Fibroblast of peridontal ligament (primary cell): ENCODE data around the gene CLEC7A.

Source experiments
- DNase-seq: peaks from one replicate; pipeline ENCODE4 v3.0.0-alpha.2; 2010; ENCODE audit errors: extremely low read depth

Gene CLEC7A

DNA sequence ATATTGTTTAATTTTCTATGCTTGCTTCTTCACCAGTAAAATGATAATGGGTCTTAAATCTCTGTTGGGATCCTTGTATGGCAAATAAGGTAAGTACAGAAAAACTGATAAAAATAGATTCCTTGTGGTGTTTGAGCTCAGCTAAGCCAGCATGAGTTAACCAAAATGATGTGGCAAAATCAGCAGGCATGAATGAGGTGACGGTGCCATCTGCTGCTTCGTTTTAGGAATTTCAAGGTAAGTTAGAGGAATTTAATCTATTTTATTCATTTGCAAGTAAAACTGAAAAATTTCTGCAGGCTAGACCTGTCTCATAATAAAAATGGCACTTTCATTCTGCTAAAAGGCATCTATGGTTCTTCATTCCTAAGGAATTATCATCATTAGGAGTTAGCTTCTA, 10.0 kb upstream of the CLEC7A start:
- peak; percentile 51 for DNase-seq

DNA sequence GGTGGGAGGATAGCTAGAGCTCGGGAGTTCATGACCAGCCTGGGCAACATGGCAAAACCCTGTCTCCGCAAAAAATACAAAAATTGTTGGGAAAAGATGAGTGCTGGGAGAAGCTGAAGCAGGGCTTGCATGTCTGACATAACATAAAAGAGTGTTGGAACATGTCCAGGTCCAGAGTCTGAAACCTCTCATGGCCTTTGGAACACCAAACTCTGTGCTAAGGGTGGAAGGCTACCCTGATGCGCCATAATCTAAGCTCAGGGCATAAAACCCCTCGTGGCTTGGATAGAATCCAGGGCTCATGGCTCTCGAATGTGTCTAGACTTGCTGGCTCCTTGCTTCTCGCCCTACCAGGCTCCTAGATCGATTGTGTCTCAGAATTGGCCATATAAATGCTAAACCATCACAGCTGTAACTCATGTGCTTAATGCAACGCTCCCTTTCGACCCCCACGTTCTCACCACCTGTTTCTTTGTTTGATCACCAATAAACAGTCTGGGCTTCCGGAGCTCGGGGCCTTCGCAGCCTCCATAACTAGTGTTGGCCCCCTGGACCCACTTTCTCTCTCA, 6.7 kb upstream of the CLEC7A start:
- no peak for DNase-seq

DNA sequence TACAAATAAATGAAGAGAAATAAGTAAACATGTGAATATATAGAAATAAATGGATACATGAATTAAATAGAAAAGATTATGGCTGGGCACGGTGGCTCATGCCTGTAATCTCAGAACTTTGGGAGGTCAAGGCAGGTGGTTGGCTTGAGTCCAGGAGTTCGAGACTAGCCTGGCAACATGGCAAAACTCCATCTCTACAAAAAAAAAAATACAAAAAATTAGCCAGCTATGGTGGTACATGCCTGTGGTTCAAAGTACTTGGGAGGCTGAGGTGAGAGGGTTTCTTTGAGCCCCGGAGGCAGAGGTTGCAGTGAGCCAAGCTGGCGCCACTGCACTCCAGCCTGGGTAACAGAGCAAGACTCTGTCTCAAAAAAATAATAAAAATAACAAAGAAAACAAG, 5.1 kb upstream of the CLEC7A start:
- no peak for DNase-seq

DNA sequence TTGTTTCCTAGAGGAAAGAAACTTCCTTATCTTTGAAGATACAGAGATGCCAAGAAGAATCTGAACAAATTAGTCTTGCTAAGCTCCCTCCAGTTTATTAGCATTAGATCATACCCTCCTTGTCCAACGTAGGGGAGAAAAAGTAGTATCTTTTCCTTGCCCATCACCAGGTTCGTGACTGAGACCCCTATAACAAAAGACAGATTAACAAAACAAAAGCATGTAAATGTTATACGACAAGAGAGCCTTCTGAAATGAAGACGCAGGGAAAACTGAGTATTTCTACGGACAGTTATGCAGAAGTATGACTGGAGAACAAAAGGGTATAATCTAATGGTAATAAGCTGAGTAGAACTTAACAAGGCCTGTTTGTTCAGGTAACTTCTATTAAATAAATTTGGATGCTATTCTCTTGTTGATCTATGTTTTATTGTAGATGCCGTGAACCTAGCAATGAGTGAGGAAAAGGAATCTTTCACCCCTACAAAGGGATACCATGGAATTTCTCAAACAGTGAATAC, 2.9 kb upstream of the CLEC7A start:
- DNase-seq: no peak

DNA sequence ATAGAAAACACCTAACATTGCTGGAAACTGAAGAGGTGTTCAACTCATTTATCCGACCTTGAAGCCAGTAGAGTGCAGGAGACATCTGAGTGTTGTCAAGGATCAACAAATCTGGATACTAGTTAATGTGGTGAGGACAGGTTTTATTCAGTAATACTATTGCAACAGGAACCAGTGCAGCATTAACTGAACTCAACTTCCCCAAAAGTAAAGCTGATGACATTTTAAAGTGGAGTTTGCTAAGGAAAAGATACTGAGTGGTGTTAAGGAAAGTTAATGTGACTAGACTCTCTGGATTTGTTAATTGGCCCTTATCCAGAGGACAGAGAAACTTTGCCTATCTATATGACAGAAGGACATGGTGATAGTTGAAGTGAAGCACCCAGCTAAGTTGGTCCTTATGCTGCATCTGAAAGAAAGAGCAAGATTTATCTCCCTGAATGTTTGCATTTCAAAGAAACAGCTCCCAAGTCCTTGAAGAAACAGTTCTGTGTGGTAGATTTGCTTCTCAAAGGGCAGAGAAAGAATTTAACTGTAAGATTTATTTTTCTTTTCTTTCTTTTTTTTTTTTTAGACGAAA, 1.2 kb upstream of the CLEC7A start:
- DNase-seq: no peak

DNA sequence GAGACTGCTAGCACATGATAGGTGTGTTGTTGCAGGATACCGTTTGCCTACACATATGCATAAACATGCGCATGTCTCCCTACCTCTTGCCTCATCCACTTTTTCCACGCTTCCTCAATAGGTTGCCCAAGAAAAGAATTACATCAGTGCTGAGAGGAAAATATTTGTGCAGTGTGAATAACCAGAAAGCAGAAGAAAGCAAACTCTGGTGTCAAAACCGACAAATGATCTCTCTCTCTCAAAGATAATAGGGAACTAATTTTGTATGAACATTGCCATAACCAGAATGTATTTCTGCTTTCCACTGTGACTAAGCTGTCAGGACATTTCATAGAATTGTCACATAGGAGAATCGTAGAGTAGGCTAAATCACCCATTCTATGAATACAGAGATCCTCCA, 1.3 kb downstream of the CLEC7A start:
- DNase-seq: no peak

DNA sequence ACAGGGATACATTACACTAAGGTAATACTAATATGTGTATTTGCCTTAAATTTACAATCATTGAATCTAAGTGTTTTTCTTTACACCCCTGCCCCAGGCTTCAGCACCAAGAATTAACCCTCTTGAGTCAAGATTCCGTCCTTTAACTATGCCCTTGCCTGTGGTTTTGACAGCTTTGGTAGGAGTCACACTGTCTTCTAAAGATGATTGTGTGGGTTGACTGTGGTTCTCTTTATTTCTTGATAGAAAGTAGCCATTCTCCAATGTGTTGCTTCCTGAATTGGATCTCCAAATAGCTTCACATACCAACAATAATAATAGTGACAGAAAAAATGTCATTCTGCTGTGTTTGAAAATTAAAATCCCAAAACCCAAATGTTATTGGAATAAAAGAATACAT, 3.6 kb downstream of the CLEC7A start:
- no peak for DNase-seq

DNA sequence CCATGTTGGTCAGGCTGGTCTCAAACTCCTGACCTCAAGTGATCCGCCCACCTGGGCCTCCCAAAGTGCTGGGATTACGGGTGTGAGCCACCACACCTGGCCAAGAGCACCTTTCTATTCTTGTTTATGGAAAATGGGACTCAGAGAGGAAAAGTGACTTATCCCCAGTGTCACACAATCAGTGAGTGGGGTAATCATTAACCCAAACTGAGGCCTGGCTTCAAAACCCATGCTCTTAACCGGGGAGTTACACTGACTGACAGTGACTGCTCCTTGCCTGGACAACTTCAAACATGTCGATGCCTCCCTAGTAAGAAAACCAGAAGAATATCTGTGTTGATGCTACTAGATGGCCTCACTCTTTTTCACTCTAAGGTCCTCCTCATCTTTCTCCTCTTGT, 7.3 kb downstream of the CLEC7A start:
- DNase-seq: no peak

DNA sequence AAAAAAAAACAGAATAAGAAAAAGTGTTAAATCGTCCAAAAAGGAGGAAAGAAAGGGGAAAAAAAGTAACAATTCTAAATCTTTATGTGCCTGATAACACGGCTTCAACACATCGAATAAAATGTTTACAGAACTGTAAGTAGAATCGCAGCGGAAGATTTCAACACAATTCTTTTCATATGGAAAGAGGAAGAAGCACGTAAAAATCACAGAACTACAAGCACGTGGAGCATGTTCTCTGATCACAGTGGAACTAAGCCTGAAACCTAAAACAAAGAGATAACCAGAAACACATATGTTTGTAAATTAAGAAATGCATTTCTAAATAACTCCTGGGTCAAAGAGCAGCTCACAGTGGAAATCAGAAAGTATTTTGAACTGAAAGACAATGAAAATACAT, 8.7 kb downstream of the CLEC7A start:
- no peak for DNase-seq

DNA sequence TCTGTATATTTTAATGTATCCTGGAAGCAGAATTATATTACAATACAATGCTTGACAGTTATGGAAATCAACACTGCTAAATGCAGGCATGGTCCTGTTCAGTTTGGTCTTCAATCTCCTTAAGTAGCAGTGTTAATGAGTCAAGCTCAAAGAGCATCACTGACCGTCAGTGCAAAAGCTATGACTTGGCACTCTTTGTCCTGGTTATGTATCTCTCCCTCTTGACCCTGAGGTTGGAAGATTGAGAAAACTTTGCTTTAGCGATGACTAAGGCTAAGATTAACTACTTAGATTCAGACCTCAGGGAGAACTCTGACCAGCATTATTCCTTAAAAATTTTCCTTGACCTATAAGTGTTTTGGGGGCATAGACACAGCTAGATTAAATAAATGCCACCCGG, 10.9 kb downstream of the CLEC7A start:
- no peak for DNase-seq

DNA sequence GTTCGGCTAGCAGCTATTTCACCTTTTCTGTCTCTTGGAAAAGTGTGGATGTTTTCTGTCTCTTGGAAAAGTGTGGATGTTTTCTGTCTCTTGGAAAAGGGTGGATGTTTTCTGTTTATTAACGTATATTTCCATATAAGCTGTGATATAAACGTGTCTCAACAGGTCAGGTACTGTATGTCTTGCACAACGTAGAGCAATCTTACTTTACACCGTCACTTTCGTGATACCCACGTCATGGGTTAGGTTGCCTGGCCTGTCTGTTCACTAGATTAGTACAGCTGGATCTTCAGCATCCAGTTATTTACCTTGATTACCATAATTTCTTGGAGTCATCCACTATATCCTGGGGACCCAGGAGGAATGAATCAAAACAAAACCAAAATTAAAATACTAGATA, 14.1 kb downstream of the CLEC7A start:
- no peak for DNase-seq

DNA sequence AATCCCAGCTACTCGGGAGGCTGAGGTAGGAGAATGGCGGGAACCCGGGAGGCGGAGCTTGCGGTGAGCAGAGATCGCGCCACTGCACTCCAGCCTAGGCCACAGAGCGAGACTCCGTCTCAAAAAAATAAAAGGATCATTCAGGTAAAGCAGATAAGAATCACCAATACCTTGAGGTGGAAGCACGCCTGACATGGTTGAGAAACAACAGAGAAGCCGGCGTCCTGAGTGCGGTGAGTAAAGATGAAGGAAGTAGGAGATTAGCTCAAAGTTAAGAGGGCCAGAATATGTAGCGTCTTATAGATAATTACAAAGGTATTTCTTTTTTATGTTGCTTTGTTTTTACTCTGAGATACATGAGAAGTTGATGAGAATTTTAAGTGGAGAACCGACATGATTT, 14.7 kb downstream of the CLEC7A start:
- no peak for DNase-seq

DNA sequence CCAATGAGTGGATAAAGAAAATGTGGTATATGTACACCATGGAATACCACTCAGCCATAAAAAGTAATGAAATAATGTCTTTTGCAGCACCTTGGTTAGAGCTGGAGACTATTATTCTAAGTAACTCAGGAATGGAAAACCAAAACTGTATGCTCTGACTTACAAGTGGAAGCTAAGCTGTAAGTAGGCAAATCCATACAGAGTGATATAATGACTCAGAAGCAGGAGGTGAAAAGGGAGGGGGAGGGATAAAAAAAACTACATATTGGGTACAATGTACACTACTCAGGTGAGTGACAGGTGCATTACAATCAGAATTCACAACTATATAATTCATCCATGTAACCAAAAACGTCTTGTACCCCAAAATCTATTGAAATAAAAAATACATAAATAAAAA, 16.1 kb downstream of the CLEC7A start:
- DNase-seq: no peak

DNA sequence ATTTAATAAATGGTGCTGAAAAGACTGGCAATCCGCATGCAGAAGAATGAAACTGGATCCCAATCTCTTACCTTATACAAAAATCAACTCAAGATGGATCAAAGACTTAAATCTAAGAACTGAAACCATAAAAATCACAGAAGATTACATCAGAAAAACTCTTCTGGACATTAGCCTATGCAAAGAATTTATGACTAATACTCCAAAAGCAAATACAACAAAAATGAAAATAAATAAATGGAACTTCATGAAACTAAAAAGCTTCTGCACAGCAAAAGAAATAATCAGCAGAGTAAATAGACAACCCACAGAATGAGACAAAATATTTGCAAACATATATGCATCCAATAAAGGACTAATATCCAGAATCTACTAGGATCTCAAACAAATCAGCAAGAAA, 16.9 kb downstream of the CLEC7A start:
- DNase-seq: no peak

DNA sequence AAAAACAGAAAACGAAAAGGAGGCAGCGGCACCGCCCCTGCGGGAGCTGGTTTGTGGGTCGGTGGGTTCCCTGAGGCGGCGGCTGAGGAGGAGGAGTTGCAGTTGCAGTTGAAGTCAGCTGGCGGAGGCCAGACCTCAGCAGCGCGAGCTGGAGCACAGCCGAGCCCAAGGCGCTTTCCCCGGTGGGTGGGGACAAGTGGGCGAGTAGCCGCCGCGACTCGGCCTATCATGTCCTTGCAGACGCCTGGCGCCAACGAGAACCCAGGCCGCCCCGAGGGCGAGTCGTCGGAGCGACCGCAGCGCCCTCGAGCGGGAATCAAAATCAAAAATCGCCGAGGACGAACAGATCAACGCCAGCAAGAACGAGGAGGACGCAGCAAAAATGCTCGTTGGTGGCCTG, 18.5 kb downstream of the CLEC7A start:
- DNase-seq: no peak

DNA sequence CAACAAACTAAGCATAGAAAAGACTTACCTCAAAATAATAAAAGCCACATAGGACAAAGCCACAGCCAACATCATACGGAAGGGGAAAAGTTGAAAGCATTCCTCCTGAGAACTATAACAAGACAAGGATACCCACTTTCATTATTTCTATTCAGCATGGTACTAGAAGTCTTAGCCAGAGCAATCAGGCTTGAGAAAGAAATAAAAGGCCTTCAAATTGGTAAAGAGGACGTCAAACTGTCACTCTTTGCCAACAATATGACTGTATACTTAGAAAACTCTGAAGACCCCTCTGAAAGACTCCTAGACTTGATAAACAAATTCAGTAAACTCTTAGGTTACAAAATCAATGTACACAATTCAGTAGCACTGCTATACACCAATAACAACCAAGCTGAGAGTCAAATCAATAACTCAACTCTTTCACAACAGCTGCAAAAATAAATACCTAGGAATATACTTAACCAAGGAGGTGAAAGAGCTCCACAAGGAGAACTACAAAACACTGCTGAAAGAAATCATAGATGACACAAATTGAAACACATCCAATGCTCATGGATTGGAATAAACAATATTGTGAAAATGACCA, 19.6 kb downstream of the CLEC7A start:
- DNase-seq: no peak

DNA sequence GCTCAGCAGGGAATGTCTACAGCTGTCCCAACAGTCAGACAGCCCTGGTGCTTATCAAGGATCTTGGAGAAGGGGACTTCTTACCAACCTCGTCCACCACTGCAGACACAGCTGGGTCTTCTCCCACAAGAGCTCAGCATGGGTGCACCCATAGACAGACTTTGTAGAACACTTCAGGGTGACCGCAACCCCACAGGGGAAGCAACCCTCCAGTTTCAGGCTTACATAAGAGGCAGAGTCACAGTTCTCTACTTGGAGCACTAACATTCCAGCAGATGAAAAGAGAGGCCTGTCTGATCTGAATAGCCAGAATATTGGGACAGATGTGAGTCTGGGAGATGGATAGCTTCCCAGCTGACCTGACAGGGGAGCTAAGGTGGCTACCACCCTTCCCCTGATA, 27.7 kb downstream of the CLEC7A start:
- no peak for DNase-seq

DNA sequence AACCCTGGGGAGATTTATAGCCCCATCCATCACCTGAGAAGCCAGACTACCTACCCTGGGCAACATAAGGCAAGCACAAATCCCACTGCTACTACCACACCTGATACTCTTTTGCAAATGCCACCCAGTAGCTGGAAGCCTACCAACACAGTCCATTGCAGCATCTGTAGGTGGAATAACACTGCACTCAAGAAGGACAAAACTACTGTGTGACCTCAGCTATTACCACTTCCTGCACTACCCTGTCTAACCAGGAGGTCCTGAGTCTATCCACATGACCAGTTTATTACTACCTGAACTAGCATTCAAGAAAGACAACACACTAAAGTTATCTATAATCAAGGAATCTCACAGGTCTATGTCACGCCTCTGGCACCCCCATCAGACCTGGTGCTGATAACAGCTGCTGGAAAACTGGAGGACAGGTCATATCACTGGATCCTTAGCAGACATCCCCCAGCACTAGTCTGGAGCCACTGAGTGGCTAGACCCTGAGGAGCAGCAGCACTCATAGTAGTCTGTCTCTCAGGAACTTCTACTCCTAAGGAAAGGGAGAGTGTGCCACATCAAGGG, 28.3 kb downstream of the CLEC7A start:
- no peak for DNase-seq

DNA sequence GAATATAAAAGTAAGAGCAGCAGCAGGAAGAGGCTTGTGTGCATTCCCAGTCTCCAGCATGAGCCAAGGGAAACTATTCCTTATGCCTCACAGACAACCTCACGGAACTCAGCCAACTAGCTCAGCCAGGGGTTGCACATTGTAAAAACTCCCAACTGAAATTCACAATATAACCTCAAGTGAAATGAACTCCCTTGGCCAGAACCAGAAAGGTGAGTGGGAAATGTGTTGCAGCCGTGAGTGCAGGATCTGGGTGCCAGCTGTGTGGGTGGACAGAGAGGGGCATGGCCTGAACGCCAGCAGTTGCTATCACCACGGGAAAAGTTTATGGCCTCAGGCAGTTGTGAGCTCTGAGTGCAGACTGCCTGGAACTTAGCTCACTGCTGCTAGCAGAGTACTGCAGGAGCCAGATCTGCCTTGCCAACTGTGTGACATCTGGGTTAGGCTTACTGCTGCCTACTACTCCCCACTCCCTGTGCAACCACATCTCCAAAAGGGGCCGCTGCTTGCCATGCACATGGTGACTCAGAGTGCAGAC, 28.9 kb downstream of the CLEC7A start:
- DNase-seq: peak; percentile 9

DNA sequence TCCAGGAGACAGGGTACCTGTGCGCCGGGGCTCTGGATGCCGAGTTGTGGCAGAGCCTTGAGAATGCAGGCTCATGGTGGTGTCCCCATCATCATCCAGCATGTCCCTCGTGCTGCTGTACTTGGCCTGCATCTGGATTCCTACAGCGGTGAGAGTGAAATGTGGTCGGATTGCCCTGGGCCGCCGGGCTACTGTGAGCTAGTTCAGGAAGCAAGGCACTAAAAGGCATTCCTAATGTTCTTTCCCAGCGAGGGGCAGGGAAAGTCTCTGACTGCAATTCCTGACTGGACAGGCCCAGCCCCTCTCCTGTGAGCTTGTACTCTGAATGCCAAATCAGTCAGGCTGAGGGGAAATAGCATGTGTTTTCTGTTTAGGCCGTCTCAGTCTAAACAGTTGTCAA, 31.2 kb downstream of the CLEC7A start, which contains the start of gene CLEC1A:
CLEC1A (minus strand) TSS at position 195 of the 400 bp plus-strand sequence; CDS start at position 132, 63 bp downstream.
- DNase-seq: no peak

DNA sequence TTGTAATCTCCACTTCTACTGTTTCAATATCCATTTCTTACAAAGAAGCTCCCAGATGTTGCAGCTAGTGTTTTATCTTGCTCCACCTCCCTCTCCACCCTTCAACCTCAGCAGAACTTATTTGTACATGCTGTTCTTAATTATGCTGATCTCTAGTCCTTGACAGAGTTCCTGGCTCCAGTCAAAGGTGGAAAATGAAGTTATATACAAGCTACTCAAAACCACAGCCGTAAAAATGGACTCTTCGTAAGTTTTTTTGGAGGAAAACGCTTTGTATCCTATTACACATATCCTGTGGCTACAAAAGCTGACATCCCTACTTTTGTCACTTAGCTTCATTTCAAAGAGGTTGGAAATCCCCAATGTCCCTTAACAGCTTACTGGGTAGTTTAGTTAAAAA, 32.5 kb downstream of the CLEC7A start:
- DNase-seq: no peak

DNA sequence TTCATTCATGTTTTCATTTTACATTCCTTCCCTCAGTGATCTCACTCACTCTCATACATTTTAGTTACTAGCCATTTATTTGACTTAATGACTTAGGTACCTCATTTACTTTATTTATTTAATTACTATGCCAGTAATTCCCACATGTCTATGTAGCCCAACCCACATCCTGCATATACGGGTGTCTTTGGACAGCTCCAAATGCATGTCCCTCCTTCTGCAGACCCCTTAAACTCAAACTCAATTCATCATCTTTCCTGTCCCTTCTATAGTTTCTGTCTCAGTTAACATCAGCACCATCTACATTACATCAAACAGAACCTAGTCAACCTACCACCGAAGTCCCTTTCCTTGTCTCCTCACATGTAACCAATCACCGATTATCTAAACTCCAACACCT, 34.0 kb downstream of the CLEC7A start:
- DNase-seq: no peak
